ENCODE results near the gene WDSUB1.

The WDSUB1 gene, protein sequence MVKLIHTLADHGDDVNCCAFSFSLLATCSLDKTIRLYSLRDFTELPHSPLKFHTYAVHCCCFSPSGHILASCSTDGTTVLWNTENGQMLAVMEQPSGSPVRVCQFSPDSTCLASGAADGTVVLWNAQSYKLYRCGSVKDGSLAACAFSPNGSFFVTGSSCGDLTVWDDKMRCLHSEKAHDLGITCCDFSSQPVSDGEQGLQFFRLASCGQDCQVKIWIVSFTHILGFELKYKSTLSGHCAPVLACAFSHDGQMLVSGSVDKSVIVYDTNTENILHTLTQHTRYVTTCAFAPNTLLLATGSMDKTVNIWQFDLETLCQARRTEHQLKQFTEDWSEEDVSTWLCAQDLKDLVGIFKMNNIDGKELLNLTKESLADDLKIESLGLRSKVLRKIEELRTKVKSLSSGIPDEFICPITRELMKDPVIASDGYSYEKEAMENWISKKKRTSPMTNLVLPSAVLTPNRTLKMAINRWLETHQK

GRCh38 chr2:159285929-159286708 is at the start of gene WDSUB1:
Gene WDSUB1 (minus strand): TSS chr2:159286703. CDS start chr2:159283069, 3,634 bp downstream.
- DNase-seq (ENCODE audit: low read depth) = peak; percentile 52

- DNase-seq (ENCODE audit: low read depth) = peak; percentile 85
Observed at GRCh38 chr2:159326569-159327255, 40.2 kb upstream of the WDSUB1 start.

GRCh38 chr2:159322419-159322818 is 35.9 kb upstream of the WDSUB1 start:
- no peak for DNase-seq (ENCODE audit: low read depth)

GRCh38 chr2:159317392-159318088 is 31.0 kb upstream of the WDSUB1 start:
- DNase-seq (ENCODE audit: low read depth) = no peak

- DNase-seq (ENCODE audit: low read depth) = no peak
Observed at GRCh38 chr2:159307942-159308341, 21.4 kb upstream of the WDSUB1 start.

- DNase-seq (ENCODE audit: low read depth) = no peak
Observed at GRCh38 chr2:159300586-159300985, 14.1 kb upstream of the WDSUB1 start.

DNA sequence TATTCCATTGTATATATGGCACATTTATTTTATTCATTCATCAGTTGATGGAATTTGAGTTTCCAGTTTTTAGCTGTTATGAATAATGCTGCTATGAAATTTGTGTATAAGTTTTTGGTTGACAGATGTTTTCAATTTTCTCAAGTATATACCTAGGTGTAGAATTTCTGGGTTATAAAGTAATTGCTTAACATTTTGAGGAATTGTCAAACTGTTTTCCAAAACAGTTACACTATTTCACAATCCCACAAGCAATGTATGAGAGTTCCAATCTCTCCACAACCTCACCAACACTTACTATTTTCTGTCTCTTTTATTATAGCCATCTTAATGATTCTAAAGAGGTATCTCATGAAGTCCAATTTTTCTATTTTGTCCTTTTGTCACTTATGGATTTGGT is 12.5 kb upstream of the WDSUB1 start:
- peak; percentile 59 for DNase-seq (ENCODE audit: low read depth)

- DNase-seq (ENCODE audit: low read depth) = no peak
Observed at GRCh38 chr2:159297042-159297707, 10.7 kb upstream of the WDSUB1 start.

DNA sequence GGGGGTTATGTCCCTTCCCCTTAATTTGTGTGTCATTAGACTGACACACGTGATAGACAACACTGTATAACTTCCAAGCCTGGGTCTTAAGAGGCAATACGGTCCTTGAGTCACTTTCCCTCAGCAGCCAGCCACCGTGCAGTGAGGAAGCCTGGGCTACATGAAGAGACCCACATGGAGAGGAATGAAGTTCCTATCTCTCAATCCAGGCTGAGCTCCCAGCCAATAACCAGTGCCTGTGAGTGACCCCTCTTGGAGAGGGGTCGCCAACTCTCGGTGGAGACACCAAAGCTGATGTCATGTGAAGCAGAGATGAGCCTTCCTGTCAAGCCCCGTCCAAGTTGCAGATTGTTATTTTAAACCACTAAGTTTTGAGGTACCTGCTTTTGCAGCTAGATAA is 5.7 kb upstream of the WDSUB1 start:
- no peak for DNase-seq (ENCODE audit: low read depth)

- peak; percentile 89 for DNase-seq (ENCODE audit: low read depth)
Observed at GRCh38 chr2:159290289-159290907, 3.9 kb upstream of the WDSUB1 start.

DNA sequence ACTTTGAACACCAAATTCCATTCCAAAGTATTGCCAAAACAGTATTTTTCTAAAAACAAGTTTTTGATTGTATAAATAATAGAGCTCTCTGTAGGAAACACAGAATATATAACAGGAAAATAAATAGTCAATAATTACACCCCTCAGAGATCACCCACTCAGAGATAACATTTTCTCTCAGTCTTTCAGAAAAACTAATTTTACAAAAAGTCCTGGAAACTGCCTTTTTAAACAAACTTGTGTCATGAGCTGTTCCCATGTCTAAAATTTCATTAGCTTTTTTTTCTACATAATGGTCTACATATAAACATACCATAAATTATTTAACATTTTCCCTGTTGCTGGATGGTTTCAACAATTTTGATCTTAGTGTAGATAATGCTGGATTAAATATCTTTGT is 1.2 kb upstream of the WDSUB1 start:
- DNase-seq (ENCODE audit: low read depth) = no peak

DNA sequence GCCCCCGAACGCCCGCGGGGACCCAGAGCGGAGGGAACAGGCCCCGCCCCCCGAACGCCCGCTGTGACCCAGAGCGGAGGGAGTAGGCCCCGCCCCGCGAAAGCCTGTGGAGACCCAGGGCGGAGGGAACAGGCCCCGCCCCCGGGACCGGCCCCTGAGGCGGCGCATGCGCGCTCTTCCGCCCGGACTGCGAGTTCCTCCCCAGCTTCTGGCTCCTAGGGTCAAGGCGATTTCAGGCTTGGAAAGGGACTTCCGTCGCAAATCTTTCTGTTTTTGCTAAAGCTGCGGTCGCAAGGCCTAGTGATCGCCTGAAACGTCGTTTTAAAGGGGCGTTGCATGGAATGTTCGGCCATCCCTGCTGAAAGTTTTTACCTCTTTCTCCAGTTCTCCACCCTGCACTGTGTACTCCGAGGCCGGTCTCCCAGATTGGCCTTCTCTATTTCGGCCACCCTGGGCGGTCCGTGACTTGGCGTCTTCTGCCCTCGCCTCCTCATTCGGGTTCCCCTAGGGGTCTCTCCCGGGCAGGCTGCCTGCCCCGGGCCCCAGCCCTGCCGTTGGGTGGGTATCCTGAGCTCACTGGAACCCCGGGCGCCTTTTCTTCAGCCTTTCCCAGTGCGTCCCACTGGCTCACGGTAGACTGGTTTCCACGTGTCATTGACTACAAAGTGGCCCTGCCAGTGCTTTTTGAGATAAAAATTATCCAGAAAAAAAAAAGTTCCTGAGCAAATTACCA is 372 bp upstream of the WDSUB1 start:
- DNase-seq (ENCODE audit: low read depth) = peak; percentile 92

- DNase-seq (ENCODE audit: low read depth) = no peak
Observed at GRCh38 chr2:159285433-159285832, 1.1 kb downstream of the WDSUB1 start.

DNA sequence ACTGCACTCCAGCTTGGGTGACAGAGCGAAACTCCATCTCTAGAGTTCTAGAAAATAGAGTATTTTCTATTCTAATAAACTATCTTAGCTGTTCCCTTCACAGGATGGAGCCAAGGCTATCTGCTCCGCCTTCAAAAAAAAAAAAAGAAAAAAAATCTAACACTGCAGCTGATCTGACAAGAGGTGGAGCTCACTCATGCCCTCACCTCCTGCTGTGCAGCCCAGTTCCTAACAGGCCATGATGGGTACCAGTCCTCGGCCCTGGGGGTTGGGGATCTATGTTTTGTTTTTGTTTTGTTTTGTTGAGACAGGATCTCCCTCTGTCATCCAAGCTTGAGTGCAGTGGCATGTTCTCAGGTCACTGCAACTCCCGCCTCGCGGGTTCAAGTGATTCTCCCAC is 3.0 kb downstream of the WDSUB1 start:
- no peak for DNase-seq (ENCODE audit: low read depth)

DNA sequence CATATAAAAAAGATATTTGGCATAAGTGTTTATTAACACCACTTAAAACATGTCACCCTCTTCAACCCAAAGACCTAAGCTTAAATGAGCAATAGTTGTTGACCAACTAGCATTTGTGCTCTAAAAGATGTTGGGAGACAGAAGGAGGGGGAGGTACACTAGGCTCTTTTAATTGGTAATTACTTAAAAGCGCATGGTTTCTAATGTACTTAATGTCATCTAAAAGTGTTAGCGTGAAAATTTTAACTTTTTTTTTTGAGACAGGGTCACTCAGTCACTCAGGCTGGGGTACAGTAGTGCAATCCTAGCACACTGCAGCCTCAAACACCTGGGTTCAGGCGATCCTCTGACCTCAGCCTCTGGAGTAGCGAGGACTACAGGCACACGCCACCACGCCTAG is 5.5 kb downstream of the WDSUB1 start:
- DNase-seq (ENCODE audit: low read depth) = no peak

DNA sequence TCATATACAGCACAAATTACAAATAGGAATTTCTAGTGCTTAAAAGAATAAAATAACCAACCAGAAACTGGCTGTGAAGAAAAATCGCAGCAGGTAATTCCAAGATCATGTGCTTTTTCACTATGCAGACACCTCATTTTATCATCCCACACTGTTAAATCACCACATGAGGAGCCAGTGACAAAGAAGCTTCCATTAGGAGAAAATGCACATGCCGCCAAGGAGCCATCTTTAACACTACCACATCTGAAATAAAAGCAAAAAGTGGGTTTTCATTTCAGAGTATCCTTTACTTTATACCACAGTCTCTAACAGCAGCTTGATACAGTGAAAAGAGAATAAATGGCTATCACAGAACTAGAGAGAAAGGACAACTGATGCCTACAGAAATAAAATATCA is 6.8 kb downstream of the WDSUB1 start:
- DNase-seq (ENCODE audit: low read depth) = no peak

- DNase-seq (ENCODE audit: low read depth) = no peak
Observed at GRCh38 chr2:159275111-159275510, 11.4 kb downstream of the WDSUB1 start.

DNA sequence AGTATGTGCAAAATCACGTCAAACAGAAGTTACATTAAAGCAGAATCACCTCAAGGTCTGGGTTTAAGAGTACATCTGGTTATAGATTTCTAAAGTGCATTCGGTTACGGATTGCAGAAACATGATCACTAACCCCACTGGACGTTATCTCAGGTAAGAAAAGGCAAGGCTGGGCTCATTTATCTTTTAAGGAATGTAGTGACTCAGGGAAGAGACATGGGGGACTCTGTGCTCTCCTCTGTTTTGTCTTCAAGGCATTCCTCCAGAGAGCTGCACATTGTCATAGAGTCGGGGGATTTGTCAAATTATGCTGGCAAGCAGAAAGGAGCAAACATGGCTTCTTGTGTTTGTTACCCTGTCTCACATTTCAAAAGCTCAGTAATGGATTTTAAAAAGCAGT is 14.3 kb downstream of the WDSUB1 start:
- DNase-seq (ENCODE audit: low read depth) = no peak

- no peak for DNase-seq (ENCODE audit: low read depth)
Observed at GRCh38 chr2:159270744-159271379, 15.6 kb downstream of the WDSUB1 start.

- DNase-seq (ENCODE audit: low read depth) = peak; percentile 12
Observed at GRCh38 chr2:159267921-159268320, 18.6 kb downstream of the WDSUB1 start.
